Epithelial cell of alveolus of lung (primary cell): Measurements from ENCODE around the gene CCDC127. TPM values are rescaled to one million over a fixed set of nuclear protein-coding genes. Genes with fewer than 3 reads are reported as not detected.

ENCODE experiments used
- total RNA-seq: library from RNA; depleted of rRNA; stranded (reverse); fragments of >200 nt; gene quantifications from 2 replicates; pipeline ENCODE4 v1.2.1, GENCODE V29; 2015

The CCDC127 gene
- 3.6 and 3.8 TPM in 2 replicates for total RNA-seq

GRCh38 chr5:217494-218456 is at the start of gene CCDC127, which contains the start of gene SDHA:
Gene CCDC127 (minus strand): TSS chr5:218153. CDS start chr5:216849, 1,304 bp downstream.
Gene SDHA (plus strand): TSS chr5:218320. CDS start chr5:218356, 36 bp downstream.

GRCh38 chr5:191036-191948 is 26.7 kb downstream of the CCDC127 start, which contains the start of gene LRRC14B:
Gene LRRC14B (plus strand): TSS chr5:191495. CDS start chr5:191539, 44 bp downstream.

Other genes starting within 250 kb of the CCDC127 start
- 0.39 TPM in 1 of 2 replicates, not detected in the other for gene PLEKHG4B, start 126.0 kb downstream of the CCDC127 start, total RNA-seq
- not detected in 2 replicates for gene LRRC14B, start 26.7 kb downstream of the CCDC127 start, total RNA-seq
- 87.4 and 108 TPM in 2 replicates for gene SDHA, start 167 bp upstream of the CCDC127 start, total RNA-seq
- gene PDCD6, start 53.5 kb upstream of the CCDC127 start, total RNA-seq: 70.6 and 117 TPM in 2 replicates
- 7.0 and 47.7 TPM in 2 replicates for gene AHRR, start 103.6 kb upstream of the CCDC127 start, total RNA-seq
- gene EXOC3, start 225.0 kb upstream of the CCDC127 start, total RNA-seq: 24.7 and 28.3 TPM in 2 replicates